ENCODE measurements around the gene FOXA3.

DNA sequence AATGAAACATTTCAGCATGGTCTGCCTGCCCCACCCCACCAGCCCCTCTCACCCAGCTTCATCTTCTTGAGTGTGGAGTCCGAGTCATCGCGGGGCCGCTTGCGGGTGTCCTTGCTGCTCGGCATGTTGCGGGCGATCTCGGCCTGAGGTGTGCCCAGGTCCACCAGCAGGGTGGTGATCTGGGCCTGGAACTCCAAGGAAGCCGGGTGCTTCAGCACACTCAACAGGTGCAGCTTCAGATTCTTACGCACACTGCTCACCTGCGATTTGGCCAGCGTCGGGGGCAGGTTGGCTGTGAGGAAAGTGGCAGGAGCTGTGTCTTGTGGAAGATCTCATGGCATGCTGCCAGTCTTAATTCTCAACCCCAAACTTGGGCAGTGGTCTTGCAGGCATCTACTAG is 21.9 kb upstream of the FOXA3 start:
- TF ChIP-seq, protein P1, sequence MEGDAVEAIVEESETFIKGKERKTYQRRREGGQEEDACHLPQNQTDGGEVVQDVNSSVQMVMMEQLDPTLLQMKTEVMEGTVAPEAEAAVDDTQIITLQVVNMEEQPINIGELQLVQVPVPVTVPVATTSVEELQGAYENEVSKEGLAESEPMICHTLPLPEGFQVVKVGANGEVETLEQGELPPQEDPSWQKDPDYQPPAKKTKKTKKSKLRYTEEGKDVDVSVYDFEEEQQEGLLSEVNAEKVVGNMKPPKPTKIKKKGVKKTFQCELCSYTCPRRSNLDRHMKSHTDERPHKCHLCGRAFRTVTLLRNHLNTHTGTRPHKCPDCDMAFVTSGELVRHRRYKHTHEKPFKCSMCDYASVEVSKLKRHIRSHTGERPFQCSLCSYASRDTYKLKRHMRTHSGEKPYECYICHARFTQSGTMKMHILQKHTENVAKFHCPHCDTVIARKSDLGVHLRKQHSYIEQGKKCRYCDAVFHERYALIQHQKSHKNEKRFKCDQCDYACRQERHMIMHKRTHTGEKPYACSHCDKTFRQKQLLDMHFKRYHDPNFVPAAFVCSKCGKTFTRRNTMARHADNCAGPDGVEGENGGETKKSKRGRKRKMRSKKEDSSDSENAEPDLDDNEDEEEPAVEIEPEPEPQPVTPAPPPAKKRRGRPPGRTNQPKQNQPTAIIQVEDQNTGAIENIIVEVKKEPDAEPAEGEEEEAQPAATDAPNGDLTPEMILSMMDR (IDR thresholded peaks at IDR 0.05; ENCODE audit: borderline replicate concordance, extremely low read depth, low read length, poor library complexity, severe bottlenecking): no peak
- no peak for TF ChIP-seq EZH2 (IDR thresholded peaks at IDR 0.05; ENCODE audit: borderline replicate concordance, low read depth, low read length, severe bottlenecking)
